HG03025 (cell line): ENCODE measurements around the gene SLC52A3.

Source experiments
- ATAC-seq: cut with Tn5 transposase; IDR thresholded peaks from one replicate; pipeline ENCODE4 v1.9.1; 2021; ENCODE audit warnings: mild to moderate bottlenecking, moderate library complexity; ENCODE audit not compliant: unreplicated experiment, low FRiP score

The SLC52A3 gene

DNA sequence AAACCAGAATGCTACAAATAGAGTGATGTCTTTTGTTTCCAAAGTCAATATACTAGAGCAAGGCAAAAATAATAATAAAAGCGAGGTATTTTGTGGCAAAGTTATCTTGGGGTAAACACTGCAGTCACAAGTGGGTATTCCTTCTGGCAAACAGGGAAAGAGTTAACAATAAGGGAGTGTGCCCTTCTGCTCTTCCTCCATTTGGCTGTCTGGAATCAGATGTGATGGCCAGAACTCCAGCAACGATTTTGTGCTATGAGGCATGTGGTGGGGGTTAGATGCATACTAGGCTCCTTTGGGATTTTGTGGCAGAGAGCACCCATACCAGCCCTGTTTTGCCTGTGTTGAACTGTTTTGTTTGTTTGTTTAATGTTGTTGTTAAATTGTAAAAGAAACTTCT is 2.4 kb upstream of the SLC52A3 start:
- no peak for ATAC-seq

DNA sequence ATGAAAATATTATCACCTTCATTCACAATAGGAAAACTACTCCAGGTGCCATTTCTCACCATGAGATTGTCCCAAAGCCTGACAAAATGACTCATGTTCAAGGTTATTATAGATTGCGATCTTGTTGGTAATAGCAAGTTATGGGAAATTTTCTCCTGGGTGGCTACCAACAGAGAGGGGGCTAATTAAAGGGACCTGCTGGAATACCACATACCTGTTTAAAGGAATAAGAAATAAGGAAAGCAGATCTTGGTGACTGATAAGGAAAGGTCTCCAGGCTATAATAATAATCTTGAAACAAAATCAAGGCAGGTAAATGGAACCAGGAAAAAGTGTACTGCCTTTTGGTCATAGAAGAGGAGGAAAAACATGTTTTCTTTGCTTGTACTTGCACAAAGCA is 1.4 kb downstream of the SLC52A3 start:
- ATAC-seq: no peak

DNA sequence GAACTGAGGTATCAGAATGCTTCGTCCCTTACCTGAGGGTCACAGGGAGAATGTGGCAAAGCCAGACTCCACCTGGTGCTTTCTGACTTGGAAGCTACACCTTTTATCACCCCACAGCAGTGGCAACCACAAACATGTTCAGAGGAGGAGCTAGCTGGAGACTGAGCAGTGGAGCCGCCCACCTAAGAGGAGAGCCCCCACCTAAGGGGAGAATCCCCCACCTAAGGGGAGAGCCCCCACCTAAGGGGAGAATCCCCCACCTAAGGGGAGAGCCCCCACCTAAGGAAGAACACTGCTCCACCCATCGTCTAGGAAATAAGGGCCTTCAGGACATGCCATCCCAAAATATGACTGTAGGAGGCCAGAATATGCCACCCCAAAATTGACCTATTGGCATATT is 4.0 kb downstream of the SLC52A3 start:
- ATAC-seq: no peak

DNA sequence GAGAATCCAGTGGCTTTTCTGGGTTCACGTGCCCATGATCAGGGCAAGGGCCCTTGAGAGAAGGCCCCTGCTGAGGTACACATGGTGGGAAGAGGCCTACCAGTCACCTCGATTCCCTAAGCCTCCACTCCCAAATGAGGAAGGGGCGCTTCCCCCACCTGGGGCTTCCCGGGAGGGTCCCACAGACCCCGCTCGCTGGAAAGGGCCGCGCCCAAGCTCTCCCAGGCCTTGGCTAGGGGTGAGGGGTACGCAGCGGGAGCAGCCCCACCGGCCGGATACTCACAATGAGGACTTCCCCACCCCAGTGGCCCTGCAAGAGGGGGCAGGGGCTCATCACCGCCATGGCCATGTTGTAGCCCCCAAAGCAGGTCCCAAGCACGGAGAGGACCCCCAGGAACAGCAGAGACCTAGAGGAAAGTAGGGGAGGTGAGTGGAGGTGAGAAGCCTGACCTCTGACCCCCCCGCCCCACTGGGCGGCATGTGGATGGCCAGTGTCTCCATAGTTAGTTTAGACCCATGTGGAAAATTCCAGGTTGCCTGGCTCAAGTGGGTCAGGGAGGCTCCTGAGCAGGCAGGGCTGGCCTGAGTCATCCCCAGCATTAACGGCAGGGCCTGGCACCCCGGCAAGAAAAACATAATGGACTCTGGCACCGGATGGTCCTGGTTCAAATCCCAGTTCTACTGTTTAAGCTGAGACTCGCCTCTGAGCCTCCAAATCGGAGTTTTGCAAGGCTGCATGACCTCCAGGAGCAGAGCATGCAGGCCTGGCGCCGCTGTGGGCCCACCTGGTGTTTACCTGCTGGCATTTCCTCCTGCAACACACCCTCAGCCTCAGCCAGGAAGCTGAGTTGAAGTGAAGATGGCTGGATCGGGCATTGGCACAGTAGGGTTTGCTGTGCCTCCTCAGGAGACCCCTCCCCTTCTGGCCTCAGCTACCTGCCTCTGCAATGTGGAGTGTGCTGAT is 6.6 kb downstream of the SLC52A3 start:
- no peak for ATAC-seq

DNA sequence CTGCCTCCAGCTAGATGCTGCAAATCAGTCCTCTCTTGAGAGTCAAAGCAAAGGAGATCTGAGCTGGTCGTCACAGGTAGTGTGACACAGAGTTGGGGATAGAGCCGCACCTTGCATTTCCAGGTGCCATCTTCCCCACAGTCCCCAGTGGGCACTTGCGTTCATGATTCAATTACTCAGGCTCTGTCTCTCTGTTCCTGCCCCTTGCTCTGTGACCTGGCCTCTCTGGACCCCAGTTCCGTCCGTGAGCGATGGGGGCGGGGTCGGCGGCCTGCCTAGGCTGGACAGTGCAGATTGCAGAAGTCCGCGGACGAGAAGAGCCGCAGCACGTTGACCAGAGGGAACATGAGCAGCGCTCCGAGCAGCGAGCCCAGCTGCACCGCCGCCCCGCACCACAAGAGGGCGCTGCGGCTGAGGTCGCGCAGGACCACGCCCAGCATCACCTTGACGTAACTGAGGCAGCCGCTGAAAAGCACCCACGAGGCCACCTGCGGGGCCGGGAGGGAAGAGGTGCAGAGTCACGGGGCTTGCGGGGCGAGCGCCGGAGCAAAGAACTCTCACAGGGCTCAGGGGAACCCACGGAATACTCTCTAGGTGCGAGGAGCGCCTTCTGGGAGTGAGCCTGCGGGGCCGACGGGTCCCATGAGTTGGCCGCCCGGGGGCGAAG is 7.4 kb downstream of the SLC52A3 start:
- no peak for ATAC-seq

DNA sequence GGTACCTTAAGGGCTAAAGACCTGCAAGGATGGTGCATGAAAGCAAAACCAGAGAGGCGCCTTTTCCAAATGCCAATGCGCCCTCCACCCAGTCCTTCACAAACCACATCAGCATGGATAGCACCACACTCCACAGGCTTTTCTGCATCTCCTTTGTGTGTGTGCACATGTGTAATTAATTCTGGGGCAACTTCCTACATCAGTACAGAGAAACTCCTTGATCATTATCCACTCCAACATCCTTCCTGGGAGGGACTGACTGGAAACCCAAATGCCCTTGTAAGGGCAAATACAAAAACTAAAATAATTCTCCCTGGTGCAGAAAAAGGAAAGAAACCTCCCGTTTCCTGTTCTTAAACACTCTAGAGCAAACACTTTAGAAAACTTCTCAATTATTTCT is 10.8 kb downstream of the SLC52A3 start:
- ATAC-seq: no peak

DNA sequence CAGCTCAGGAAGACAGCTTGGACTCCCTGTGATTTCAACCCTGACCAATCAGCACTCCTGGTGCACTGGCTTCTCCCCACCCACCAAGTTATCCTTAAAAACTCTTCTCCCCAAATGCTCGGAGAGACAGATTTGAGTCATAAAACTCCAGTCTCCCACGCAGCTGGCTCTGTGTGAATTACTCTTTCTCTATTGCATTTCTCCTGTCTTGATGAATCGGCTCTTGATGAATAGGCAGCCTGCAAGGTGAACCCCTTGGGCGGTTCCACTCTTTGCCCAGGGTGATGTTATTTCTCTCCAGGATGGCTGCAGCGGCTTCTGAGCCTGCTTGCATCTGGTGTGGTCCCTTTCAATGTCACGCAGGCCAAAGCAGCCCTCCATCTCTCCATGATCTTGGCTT is 12.4 kb downstream of the SLC52A3 start:
- ATAC-seq: no peak

DNA sequence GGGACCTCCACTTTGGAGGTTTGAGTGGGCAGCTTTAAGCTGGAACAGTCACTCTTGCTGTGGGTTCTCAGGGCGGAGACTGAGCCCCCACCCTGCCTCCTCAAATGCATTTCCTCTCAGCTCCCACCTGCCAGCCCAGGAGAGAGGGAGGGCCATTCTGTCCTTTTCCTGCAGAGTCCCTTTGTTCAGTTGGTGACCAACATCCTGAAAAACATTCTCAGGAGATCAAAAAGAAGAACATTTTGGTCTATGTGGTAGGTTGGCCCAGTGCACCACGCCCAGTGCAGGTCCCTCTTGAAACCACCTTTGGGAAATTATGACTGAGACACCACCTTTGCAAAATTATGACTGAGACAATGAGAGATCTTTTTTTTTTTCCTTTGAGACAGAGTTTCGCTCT is 13.4 kb downstream of the SLC52A3 start:
- ATAC-seq: no peak

DNA sequence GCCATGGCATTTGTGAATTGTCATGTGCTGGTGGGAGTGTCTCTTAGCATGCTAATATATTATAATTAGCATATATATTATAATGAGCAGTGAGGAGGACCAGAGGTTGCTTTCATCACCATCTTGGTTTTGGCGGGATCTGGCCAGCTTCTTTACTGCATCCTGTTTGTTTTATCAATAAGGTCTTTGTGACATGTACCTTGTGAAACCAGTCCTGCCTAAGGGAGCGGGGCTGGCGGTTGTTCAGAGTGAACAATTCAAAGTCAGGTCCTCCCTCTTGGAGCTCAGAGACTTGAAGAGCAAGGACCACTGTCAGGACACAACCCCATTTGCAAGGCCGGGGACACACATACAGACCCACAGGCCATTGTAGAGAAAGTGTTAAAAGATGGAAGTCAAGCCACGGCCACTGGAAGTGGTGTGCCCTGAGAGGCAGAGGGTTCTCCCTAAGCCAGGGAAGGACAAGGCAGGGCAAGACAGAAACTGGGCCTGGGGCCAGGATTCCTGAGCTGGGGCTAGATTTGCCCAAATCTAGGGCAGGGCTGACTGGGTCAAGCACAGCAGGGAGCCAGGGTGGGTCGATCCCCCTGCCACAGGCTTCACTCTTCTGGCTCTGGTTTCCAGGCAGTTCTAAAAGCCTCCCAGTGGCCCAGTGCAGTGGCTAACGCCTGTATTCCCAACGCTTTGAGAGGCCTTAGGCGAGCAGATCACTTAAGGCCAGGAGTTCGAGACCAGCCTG is 14.2 kb downstream of the SLC52A3 start:
- ATAC-seq: no peak

DNA sequence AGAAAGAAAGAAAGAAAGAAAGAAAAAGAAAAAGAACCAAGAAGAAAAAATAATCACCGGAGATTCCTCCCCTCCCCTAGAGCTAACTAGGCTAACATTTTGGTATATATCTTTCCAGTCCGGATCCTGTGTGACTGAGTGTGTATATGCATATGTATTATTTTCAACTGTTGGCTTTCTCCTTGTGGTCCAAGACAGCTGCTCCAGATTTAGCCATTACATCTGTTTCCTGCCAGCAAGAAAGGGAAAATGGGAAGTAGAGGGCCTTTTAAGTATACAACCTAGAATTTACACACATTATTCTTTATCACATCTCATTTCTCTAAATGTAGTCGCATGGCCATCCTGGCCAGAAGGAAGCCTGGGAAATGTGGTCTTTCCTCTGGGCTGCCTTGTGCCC is 15.2 kb downstream of the SLC52A3 start:
- no peak for ATAC-seq

DNA sequence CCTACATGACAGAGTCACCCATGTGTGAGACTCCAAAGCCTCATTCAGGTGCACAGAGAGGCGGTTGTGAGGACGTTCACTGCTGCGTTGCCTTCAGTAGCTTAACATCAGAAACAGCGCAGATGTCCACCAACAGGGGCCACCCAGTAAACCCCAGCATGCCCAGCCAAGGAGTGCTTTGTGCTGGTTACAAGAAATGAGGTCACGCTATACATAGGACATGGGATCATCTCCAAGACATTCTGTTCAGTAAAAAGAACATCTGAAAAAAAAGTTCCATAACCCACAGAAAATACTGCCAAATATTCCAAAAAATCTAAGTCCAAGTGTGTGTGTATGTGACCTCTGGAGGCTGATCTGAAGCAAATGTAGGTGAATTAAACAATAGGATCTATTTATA is 16.0 kb downstream of the SLC52A3 start:
- ATAC-seq: no peak

DNA sequence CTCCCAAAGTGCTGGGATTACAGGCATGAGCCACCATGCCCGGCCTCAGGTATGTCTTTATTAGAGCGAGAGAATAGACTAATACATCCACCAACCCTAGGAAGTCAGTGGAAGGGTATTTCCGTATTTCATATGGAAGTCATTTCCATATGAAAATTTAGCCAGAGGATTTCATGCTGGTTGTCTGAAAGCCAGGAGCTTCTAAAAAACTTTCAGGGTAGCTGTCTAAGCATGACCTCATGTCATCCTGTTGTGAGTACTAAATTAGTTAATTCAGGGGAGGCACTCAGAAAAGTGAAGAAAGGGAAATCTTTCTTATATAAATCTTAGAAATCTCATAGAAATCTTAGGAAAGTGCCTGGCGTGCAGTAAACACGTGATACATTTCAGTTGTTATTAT is 16.5 kb downstream of the SLC52A3 start:
- no peak for ATAC-seq

DNA sequence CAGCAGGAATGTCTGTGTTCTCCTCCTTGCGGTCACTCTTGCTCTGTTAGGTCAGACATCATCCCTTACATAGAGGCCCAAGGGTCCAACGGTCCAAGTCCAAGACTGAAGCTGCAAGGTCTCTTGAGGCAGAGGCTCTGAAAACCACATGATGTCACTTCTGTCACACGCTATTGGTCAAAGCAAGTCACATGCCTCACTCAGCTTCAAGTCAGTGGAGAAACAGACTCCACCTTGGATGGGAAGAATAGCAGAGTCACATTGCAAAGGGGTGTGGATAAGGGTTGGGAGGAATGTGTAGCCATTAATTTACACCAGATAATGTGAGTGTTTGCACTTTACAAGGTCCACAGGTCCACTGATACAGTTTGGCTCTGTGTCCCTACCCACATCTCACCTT is 17.5 kb downstream of the SLC52A3 start:
- no peak for ATAC-seq

DNA sequence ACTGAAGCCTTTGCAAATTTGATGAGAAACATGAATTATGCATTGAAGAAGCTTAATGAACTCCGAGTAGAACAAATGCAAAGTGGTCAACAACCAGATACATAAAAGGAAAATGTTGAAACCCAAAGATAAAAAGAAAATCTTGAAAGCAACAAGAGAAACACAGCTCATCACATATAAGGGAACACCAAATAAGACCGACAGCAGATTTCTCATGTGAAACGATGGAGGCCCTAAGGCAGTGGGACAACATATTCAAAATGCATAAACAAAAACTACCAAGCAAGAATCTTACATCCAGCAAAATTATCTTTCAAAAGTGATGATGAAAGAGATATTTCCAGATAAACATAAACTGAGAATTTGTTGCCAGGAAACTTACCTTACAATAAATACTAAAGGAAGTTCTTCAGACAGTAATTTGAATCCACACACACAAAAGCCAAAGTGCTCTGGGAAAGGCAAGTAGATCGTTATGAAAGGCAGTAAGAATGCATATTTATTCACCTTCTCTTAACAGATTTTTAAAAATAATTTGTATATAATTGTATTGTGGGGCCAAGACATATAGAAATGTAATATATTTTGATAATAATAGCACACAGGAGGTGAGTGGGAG is 22.5 kb downstream of the SLC52A3 start:
- ATAC-seq: no peak

DNA sequence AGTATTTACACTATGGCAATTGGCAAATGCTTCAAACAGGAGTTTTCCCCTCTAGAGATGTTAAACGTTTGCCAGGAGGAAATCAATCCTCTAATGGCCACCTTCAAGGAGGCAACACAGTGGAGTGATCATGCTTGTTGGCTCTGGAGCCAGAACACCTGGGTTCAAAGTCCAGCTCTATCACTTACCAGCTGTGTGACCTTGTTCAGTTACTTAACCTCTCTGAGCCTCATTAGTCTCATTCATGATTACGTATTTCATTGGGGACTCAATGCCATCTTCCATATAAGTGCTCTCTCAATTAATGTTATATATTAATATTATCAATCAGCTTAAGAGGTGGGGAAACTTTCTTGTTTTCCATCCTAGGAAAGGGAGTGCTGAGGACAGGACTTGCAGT is 26.1 kb downstream of the SLC52A3 start:
- no peak for ATAC-seq

DNA sequence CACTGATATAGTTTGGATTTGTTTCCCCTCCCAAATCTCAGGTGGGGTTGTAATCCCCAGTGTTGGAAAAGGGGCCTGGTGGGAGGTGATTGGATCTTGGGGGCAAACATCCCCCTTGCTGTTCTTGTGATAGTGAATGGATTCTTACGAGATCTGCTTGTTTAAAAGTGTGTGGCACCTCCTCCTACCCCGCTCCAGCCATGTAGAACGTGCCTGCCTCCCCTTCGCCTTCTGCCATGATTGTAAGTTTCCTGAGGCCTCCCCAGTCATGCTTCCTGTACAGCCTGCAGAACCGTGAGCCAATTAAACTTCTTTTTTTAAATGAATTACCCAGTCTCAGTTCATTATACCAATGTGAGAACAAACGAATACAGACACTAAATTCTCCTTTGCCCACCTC is 26.7 kb downstream of the SLC52A3 start:
- no peak for ATAC-seq

DNA sequence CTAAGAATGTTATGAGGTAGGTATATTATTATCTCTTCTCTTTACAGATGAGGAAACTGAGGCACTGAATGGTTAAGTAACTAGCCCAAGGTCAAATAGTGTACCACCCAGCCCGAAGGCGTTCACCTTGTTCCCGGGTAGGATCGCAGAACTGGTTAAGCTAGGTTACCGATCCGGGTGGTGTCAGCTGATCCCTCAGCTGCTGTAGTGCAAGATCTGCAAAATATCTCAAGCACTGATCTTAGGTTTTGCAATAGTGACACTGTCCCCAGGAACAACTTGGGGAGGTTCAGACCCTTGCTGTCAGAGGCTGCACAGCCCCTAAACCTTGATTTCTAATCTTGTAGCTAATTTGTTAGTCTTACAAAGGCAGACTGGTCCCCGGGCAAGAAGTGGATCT is 28.1 kb downstream of the SLC52A3 start:
- no peak for ATAC-seq

DNA sequence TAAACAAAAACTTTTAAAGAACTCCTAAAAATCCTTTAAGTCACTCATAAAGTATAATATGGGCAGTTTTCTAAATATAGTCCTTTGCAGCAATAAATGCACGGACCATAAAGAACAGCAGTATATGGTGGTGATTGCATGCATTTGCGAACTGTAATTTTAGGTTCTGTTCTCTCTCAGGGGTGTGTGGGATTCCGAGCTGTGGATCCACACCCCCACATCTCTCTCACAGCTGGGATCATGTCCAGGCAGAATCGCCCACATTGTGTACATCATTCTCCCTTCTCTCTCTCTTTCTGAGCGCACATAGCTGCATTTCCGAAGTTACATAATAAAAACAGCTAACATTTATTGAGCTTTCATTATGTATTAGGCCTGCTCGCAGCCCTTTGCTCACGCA is 28.6 kb downstream of the SLC52A3 start:
- ATAC-seq: no peak

DNA sequence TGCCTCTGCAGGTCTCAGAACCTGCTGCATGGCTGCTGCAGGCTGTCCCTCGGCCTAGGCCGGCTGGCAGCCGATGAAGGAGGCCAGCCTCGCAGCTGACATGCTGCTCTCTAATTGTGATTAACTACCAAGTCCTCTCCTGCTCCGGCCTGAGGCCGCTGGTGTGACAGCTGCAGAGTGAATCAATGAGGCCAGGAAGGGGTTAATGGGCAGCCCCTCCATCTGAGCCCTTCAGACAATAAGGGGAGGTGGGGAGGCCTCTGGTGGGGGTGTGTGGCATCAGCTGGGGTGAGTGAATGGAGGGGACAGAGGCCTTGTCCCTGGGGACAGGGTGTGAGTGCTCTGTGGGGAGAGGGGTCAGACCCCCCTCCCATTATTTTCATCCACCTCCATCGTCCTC is 34.4 kb downstream of the SLC52A3 start:
- no peak for ATAC-seq

DNA sequence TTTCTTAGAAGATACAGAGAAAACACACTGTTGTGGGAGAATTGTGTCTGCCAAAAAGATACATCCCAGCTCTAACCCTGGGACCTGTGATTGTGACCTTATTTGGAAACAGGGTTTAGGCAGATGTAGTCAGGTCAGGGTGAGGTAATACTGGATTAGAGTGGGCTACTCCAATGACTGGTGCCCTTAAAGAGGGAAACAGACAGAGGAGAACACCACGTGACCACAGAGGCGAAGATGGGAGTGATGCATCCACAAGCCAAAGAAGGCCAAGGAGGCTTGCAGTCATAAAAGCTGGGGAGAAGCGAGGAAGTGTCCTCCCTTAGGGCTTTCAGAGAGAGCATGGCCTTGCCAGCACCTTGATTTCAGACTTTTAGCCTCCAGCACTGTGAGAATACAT is 35.6 kb downstream of the SLC52A3 start:
- no peak for ATAC-seq
